ENCODE measurements around the gene ZNF530.
A peak's percentile ranks its signal among the peaks of the same experiment; 100 is the strongest.

- TF ChIP-seq TAF1 (IDR thresholded peaks at IDR 0.05; ENCODE audit: low read depth, low read length) (peak; percentile 69; the same call in 1 of the 2 replicates), POLR2AphosphoS5 (IDR thresholded peaks at IDR 0.05; ENCODE audit: low read depth, low read length) (peak; percentile 58; the same call in 1 of the 2 replicates)
Measured at GRCh38 chr19:57559404-57560025, 40.2 kb upstream of the ZNF530 start, which contains the start of gene ZNF550.

All from GM12891 (cell line).